Vagina (tissue), 2 donors: ENCODE results near the gene NELFB. TPM values are rescaled to one million over a fixed set of nuclear protein-coding genes. Genes with fewer than 3 reads are reported as not detected.

Experiments
- DNase-seq, 2 donors: peaks; one replicate each; pipeline ENCODE4 v3.0.0-alpha.2; 2017; ENCODE audit errors: extremely low spot score in 2 of 2
- H3K27ac ChIP-seq: fragments of 200-600 bp; sonication (generic); one replicate; pipeline ENCODE4 v1.5.1; 2019
- H3K27me3 ChIP-seq: fragments of 200-600 bp; sonication (generic); one replicate; pipeline ENCODE4 v1.5.1; 2019
- H3K36me3 ChIP-seq, 2 donors: fragments of 200-600 bp; sonication (generic); one replicate each; pipeline ENCODE4 v1.5.1; 2017 to 2019
- H3K4me1 ChIP-seq: fragments of 200-600 bp; sonication (generic); one replicate; pipeline ENCODE4 v1.5.1; 2019
- H3K4me3 ChIP-seq, 2 donors: fragments of 200-600 bp; sonication (generic); 1 replicate in 1 of 2; 2 replicates in 1 of 2; pipeline ENCODE4 v1.5.1; 2016 to 2019
- H3K9me3 ChIP-seq: fragments of 200-600 bp; sonication (generic); one replicate; pipeline ENCODE4 v1.5.1; 2019
- POLR2A ChIP-seq, 2 donors: fragments of 450-650 bp; IDR thresholded peaks; one replicate each; pipeline ENCODE4 v1.6.1; 2017; ENCODE audit warnings: antibody characterized with exemption in 2 of 2, mild to moderate bottlenecking in 2 of 2, moderate library complexity in 2 of 2
- POLR2AphosphoS5 ChIP-seq, 2 donors: sonication (generic); formaldehyde crosslinking; IDR thresholded peaks; one replicate each; pipeline ENCODE4 v1.9.0; 2017; ENCODE audit warnings: antibody characterized with exemption in 2 of 2, mild to moderate bottlenecking in 2 of 2, low read depth in 1 of 2; ENCODE audit not compliant: insufficient read depth in 1 of 2
- intact Hi-C: fragments of 100-400 bp; cut with DNase I; formaldehyde crosslinking; loops from one replicate; pipeline ENCODE4 v1.15.1; 2023
- total RNA-seq: library from RNA; depleted of rRNA; stranded (reverse); fragments of >200 nt; gene quantifications from one replicate; pipeline ENCODE4 v1.2.3, GENCODE V29; 2016
- TF ChIP-seq, protein P1 (sequence below), 3 experiments: fragments of 450-650 bp in 2 of 3; fragments of 200-600 bp in 1 of 3; sonication (generic) in 1 of 3; IDR thresholded peaks; one replicate each; pipeline ENCODE4 v1.5.1; 2017 to 2019; ENCODE audit warnings: antibody characterized with exemption in 3 of 3, mild to moderate bottlenecking in 2 of 3, moderate library complexity in 2 of 3

Gene NELFB
- total RNA-seq, 1 donor from 2014 or later: 44.0 TPM

DNA sequence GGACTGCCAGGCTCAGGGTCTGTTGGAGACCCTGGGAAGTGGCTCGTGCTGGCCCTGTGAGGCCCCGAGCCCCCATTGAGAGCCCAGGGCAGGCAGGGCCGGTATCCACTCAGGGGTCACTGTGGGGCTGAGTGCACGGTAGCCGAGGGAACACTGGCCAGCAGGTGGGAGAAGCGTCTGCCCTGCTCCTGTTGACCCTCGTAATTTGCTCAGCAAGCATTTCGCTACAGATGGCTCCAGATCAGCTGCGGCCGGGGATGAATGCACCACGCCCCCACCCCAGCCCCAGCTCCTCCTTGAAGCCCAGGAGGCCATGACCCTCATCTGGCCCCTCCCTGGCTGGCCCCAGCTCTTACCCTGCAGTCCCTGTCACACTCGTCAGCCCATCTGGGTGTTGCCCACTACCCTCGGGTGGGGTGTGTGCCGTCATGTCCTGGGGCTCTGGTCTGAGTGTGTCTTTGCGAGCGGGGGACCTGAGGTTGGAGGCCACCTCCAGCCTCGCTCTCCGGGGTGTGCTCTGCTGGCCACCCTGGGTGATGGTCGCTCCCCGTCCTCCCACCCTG, 53.0 kb downstream of the NELFB start:
- H3K4me3 ChIP-seq: no peak overlapping the region
- H3K36me3 ChIP-seq: no peaks in the 10 kb centered on the region
- intact Hi-C loops: no loop called here
- H3K27ac ChIP-seq: no peak overlapping the region
- H3K9me3 ChIP-seq: no peaks in the 10 kb centered on the region
- DNase-seq: no peak
- no peaks in the 10 kb centered on the region for H3K27me3 ChIP-seq
- H3K4me1 ChIP-seq: peaks cover 72% of the 10 kb centered on the region
- TF ChIP-seq POLR2AphosphoS5 (IDR thresholded peaks at IDR 0.05; ENCODE audit: insufficient read depth in 1 of 2, low read depth in 1 of 2): no peak
- no peak for TF ChIP-seq POLR2A (IDR thresholded peaks at IDR 0.05)
- TF ChIP-seq, protein P1, sequence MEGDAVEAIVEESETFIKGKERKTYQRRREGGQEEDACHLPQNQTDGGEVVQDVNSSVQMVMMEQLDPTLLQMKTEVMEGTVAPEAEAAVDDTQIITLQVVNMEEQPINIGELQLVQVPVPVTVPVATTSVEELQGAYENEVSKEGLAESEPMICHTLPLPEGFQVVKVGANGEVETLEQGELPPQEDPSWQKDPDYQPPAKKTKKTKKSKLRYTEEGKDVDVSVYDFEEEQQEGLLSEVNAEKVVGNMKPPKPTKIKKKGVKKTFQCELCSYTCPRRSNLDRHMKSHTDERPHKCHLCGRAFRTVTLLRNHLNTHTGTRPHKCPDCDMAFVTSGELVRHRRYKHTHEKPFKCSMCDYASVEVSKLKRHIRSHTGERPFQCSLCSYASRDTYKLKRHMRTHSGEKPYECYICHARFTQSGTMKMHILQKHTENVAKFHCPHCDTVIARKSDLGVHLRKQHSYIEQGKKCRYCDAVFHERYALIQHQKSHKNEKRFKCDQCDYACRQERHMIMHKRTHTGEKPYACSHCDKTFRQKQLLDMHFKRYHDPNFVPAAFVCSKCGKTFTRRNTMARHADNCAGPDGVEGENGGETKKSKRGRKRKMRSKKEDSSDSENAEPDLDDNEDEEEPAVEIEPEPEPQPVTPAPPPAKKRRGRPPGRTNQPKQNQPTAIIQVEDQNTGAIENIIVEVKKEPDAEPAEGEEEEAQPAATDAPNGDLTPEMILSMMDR (IDR thresholded peaks at IDR 0.05): no peak

DNA sequence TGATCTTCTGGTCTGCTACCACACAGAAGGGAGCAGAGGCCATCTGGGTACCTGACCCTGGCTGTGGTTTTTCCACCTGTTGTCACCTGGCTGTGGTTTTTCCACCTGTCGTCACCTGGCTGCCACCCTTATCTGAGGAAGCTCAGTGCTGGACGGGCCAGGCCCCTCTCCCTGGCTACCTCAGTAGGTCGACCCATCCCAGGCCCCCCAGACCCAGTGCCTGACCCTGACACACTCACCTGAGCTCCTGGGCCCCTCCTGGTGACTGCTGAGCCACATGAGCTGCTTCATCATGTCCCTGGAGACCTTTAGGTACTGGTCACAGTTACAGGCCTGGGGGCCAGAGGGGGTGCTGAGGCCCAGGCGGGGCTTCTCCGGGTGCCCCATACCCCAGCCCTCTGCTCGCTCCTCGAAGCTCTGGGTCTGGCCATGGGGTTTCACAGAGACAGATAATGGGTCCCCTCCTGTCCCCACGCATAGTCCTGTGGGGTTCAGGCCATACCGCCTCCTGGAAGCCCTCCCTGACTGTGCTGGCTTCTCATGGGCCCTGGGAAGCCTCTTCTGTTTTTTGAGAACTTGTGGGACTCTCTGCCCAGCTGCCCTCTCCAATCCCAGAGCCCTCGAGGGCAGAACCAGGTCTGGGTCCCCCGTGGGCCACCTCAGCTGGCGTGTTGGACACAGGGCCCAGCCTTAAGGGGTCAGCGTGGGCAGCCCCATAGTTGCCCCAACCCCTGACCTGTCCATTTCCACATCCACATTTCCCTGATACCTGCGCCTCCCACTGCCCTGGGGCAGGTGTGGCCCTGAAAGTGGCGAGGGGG, 54.5 kb downstream of the NELFB start:
- H3K27me3 ChIP-seq: no peaks in the 10 kb centered on the region
- no peaks in the 10 kb centered on the region for H3K36me3 ChIP-seq
- peak overlapping the region; percentile 87 for H3K27ac ChIP-seq
- peaks cover 72% of the 10 kb centered on the region for H3K4me1 ChIP-seq
- H3K4me3 ChIP-seq: no peak overlapping the region
- TF ChIP-seq POLR2A (IDR thresholded peaks at IDR 0.05) (no peak), POLR2AphosphoS5 (IDR thresholded peaks at IDR 0.05; ENCODE audit: insufficient read depth in 1 of 2, low read depth in 1 of 2) (no peak)
- TF ChIP-seq, protein P1 (IDR thresholded peaks at IDR 0.05): no peak
- intact Hi-C loops: no loop called here
- DNase-seq: no peak
- H3K9me3 ChIP-seq: no peaks in the 10 kb centered on the region

DNA sequence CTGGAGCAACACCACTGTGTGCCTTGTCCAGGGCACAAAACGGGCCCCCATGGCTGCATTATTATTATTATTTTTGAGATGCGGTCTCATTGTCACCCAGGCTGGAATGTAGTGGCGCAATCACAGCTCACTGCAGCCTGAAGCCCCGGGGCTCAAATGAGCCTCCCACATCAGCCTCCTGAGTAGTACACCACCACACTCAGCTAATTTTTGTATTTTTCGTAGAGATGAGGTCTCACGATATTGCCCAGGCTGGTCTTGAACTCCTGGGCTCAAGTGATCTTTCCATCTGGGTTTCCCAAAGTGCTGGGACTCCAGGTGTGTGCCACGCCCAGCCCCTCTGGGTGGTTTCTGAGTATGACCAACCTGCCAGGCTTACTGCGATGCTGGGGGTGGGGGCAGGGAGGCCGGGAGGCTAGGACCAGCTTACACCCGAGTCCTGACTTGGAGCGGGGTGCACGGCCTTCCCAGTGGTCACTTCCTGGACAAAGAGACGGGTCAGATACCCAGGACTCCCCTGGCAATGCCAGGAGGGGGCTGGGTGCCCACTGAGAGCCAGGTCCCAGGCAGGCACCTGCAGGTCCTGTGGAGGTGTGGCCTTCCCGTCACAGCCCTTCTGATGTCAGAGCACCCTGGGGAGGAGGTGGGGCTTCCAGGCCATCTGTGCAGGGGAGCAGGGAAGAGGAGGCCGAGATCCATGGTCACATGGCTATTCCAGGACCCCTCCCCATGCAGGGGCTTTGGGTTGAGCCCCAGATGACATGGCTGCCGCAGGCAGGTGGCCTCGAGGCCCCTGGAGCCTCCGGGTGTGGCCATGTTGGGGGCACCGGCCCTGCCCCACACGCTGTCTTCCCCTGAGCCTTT, 55.3 kb downstream of the NELFB start:
- Histone ChIP-seq H3K9me3 (no peaks in the 10 kb centered on the region), H3K27ac (peak overlapping the region; percentile 87), H3K4me1 (peaks cover 72% of the 10 kb centered on the region), H3K36me3 (no peaks in the 10 kb centered on the region), H3K27me3 (no peaks in the 10 kb centered on the region), H3K4me3 (no peak overlapping the region)
- no peak for DNase-seq
- intact Hi-C loops: no loop called here
- no peak for TF ChIP-seq POLR2AphosphoS5 (IDR thresholded peaks at IDR 0.05; ENCODE audit: insufficient read depth in 1 of 2, low read depth in 1 of 2)
- TF ChIP-seq POLR2A (IDR thresholded peaks at IDR 0.05): no peak
- TF ChIP-seq, protein P1 (IDR thresholded peaks at IDR 0.05): no peak

DNA sequence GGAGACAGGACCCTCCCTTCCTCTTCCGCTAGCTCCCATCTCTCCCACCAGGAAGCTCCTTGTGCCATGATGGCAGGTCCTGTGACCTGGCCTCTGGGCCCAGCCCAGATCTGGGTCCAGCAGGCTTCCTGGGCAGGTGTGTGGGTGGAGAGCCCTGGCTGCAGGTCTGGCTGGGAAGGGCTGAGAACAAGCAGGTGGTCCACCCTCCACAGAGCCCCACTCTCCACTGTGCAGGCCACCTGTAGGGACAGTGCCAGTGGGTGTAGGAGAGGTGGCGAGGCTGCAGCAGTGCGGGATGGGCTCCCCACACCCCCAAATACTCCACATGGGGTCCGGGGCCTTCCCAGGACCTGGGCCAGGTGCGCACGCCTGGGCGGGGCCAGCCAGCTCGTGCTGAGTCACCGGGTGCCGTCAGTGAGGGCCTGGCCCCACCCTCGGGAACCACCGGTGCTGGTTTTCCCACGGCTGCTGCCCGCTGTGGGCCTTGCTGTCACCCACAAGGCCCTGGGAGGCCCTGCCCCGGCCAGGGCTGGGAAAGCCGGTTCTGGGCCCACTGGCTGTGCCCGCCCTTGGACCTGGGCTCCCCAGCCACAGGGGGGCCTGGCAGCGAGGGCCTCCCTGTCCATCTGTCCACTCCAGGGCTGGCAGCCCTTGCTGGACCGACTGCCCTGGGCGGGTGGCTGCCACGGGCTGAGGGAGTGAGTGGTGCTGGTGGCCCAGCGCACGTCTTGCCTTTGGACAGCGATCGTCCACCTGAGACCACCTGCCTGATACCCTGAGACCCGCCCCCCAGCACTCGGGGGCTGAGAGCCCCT, 56.3 kb downstream of the NELFB start:
- TF ChIP-seq, protein P1 (IDR thresholded peaks at IDR 0.05): no peak
- TF ChIP-seq POLR2AphosphoS5 (IDR thresholded peaks at IDR 0.05; ENCODE audit: insufficient read depth in 1 of 2, low read depth in 1 of 2) (peak in 1 of 2 donors; percentile 46), POLR2A (IDR thresholded peaks at IDR 0.05) (no peak)
- H3K4me3 ChIP-seq: no peak overlapping the region
- no peaks in the 10 kb centered on the region for H3K36me3 ChIP-seq
- DNase-seq: no peak
- H3K9me3 ChIP-seq: no peaks in the 10 kb centered on the region
- H3K4me1 ChIP-seq: peaks cover 70% of the 10 kb centered on the region
- H3K27me3 ChIP-seq: no peaks in the 10 kb centered on the region
- H3K27ac ChIP-seq: peak overlapping the region; percentile 87
- intact Hi-C loops: no loop called here
